ENCODE measurements around the gene TTC34.

TTC34 gene

GRCh38 chr1:2645776-2646175 lies 155.7 kb downstream of the TTC34 start:
- peaks cover 4% of the 10 kb centered on the region for H4K20me1 ChIP-seq (ENCODE audit: insufficient read depth, low read length, poor library complexity, severe bottlenecking)
- H3K9ac ChIP-seq (ENCODE audit: low read depth, low read length, poor library complexity, severe bottlenecking) = no peak overlapping the region
- H3K9me2 ChIP-seq (replicated peaks; ENCODE audit: low read depth, low read length) = no peaks in the 10 kb centered on the region
- no peaks in the 10 kb centered on the region for H3K36me3 ChIP-seq (ENCODE audit: insufficient read depth, low read length)
- no peaks in the 10 kb centered on the region for H3F3A ChIP-seq (ENCODE audit: low read depth)
- H3K4me3 ChIP-seq (ENCODE audit: low read length, poor library complexity, severe bottlenecking) = no peak overlapping the region
- H2AFZ ChIP-seq (ENCODE audit: low read length) = no peak overlapping the region
- TF ChIP-seq CTCF (conservative IDR thresholded peaks at IDR 0.05; ENCODE audit: low read length) (no peak), EZH2phosphoT487 (IDR thresholded peaks at IDR 0.05; ENCODE audit: borderline replicate concordance) (no peak)
- H3K9me3 ChIP-seq (ENCODE audit: insufficient read depth, low read depth, low read length) = peaks cover 6% of the 10 kb centered on the region; the same call in 1 of the 2 replicates
- peaks cover 8% of the 10 kb centered on the region for H3K4me1 ChIP-seq (ENCODE audit: insufficient read depth, low read length, poor library complexity, severe bottlenecking)
- peaks cover 6% of the 10 kb centered on the region; the same call in 1 of the 2 replicates for H3K79me2 ChIP-seq (ENCODE audit: insufficient read depth, low read length)
- no peak overlapping the region for H3K4me2 ChIP-seq (ENCODE audit: low read depth, low read length, poor library complexity, severe bottlenecking)
- no peaks in the 10 kb centered on the region for H3K27me3 ChIP-seq (ENCODE audit: insufficient read depth, low read length, poor library complexity, severe bottlenecking)

DNA sequence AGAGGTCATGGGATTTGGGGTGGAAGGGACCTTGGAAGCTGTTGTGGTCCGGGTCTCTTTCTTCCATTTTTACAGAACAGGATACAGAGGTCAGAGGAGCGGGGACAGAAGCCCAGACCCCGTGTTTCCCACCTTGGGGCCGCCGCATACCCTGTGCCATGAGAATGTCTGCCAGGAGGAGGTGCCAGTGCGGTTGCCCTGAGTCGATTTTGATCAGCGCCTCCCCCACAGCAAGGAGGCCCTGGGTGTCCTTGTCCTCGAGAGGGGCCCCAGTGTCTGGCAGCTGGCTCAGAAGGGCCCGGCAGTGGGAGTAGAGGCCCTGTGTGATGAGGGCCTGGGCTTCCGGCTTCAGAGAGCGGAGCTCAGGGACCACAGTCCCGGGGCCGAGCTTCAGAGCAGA lies 156.3 kb downstream of the TTC34 start:
- no peaks in the 10 kb centered on the region for H3F3A ChIP-seq (ENCODE audit: low read depth)
- H4K20me1 ChIP-seq (ENCODE audit: insufficient read depth, low read length, poor library complexity, severe bottlenecking) = peaks cover 4% of the 10 kb centered on the region
- H3K4me2 ChIP-seq (ENCODE audit: low read depth, low read length, poor library complexity, severe bottlenecking) = no peak overlapping the region
- no peaks in the 10 kb centered on the region for H3K9me2 ChIP-seq (replicated peaks; ENCODE audit: low read depth, low read length)
- H3K4me3 ChIP-seq (ENCODE audit: low read length, poor library complexity, severe bottlenecking) = no peak overlapping the region
- H3K9me3 ChIP-seq (ENCODE audit: insufficient read depth, low read depth, low read length) = no peaks in the 10 kb centered on the region; the same call in 1 of the 2 replicates
- H3K4me1 ChIP-seq (ENCODE audit: insufficient read depth, low read length, poor library complexity, severe bottlenecking) = peaks cover 8% of the 10 kb centered on the region
- H2AFZ ChIP-seq (ENCODE audit: low read length) = no peak overlapping the region
- H3K27me3 ChIP-seq (ENCODE audit: insufficient read depth, low read length, poor library complexity, severe bottlenecking) = no peaks in the 10 kb centered on the region
- TF ChIP-seq CTCF (conservative IDR thresholded peaks at IDR 0.05; ENCODE audit: low read length) (no peak), EZH2phosphoT487 (IDR thresholded peaks at IDR 0.05; ENCODE audit: borderline replicate concordance) (no peak)
- no peak overlapping the region for H3K9ac ChIP-seq (ENCODE audit: low read depth, low read length, poor library complexity, severe bottlenecking)
- H3K79me2 ChIP-seq (ENCODE audit: insufficient read depth, low read length) = peaks cover 6% of the 10 kb centered on the region; the same call in 1 of the 2 replicates
- H3K36me3 ChIP-seq (ENCODE audit: insufficient read depth, low read length) = no peaks in the 10 kb centered on the region

- Histone ChIP-seq H4K20me1 (ENCODE audit: insufficient read depth, low read length, poor library complexity, severe bottlenecking) (peaks cover 4% of the 10 kb centered on the region), H3K27me3 (ENCODE audit: insufficient read depth, low read length, poor library complexity, severe bottlenecking) (no peaks in the 10 kb centered on the region), H3K9me2 (replicated peaks; ENCODE audit: low read depth, low read length) (no peaks in the 10 kb centered on the region), H3K9ac (ENCODE audit: low read depth, low read length, poor library complexity, severe bottlenecking) (no peak overlapping the region), H3K79me2 (ENCODE audit: insufficient read depth, low read length) (peaks cover 6% of the 10 kb centered on the region; the same call in 1 of the 2 replicates), H3K4me3 (ENCODE audit: low read length, poor library complexity, severe bottlenecking) (no peak overlapping the region), H2AFZ (ENCODE audit: low read length) (no peak overlapping the region), H3F3A (ENCODE audit: low read depth) (no peaks in the 10 kb centered on the region), H3K9me3 (ENCODE audit: insufficient read depth, low read depth, low read length) (no peaks in the 10 kb centered on the region; the same call in 1 of the 2 replicates), H3K36me3 (ENCODE audit: insufficient read depth, low read length) (no peaks in the 10 kb centered on the region), H3K4me1 (ENCODE audit: insufficient read depth, low read length, poor library complexity, severe bottlenecking) (peaks cover 8% of the 10 kb centered on the region), H3K4me2 (ENCODE audit: low read depth, low read length, poor library complexity, severe bottlenecking) (no peak overlapping the region)
- no peak for TF ChIP-seq CTCF (conservative IDR thresholded peaks at IDR 0.05; ENCODE audit: low read length)
- TF ChIP-seq EZH2phosphoT487 (IDR thresholded peaks at IDR 0.05; ENCODE audit: borderline replicate concordance) = no peak
These were observed 156.8 kb downstream of the TTC34 start for GRCh38 chr1:2644591-2645101.

Data from Loucy (cell line).